Breast epithelium (tissue), 3 donors: ENCODE measurements around the gene TCP11L2.

ENCODE experiments used
- CTCF ChIP-seq, 3 donors: fragments of 450-650 bp; IDR thresholded peaks; one replicate each; pipeline ENCODE4 v1.5.1; 2016 to 2017; ENCODE audit warnings: antibody characterized with exemption in 3 of 3, mild to moderate bottlenecking in 3 of 3, moderate library complexity in 3 of 3
- POLR2A ChIP-seq: fragments of 450-650 bp; IDR thresholded peaks from one replicate; pipeline ENCODE4 v1.6.1; 2016; ENCODE audit warnings: antibody characterized with exemption, mild to moderate bottlenecking, moderate library complexity
- POLR2AphosphoS5 ChIP-seq, 3 donors: sonication (generic); formaldehyde crosslinking; IDR thresholded peaks; one replicate each; pipeline ENCODE4 v1.6.1; 2017; ENCODE audit warnings: antibody characterized with exemption in 3 of 3

GRCh38 chr12:106275458-106275857, 27.1 kb upstream of the TCP11L2 start:
- TF ChIP-seq CTCF (IDR thresholded peaks at IDR 0.05) (no peak), POLR2AphosphoS5 (IDR thresholded peaks at IDR 0.05) (no peak), POLR2A (no peak)
